RKO (cell line): ENCODE measurements around the gene KRTAP9-8.
"Not testable (repeated sequence)": the region's sequence is repeated elsewhere in the genome, so short reads cannot be mapped to it uniquely, and the experiment has no call there.

ENCODE experiments used
- DNase-seq: peaks from one replicate; pipeline ENCODE4 v3.0.0-alpha.2; 2016; ENCODE audit warnings: low spot score

KRTAP9-8 gene

GRCh38 chr17:41237949-41238437 lies at the start of gene KRTAP9-8:
KRTAP9-8 (plus strand) TSS chr17:41237999; CDS start chr17:41238052, 53 bp downstream.
- DNase-seq, result not testable (repeated sequence)

GRCh38 chr17:41189837-41190318 lies 47.9 kb upstream of the KRTAP9-8 start, which contains the start of gene KRTAP9-1:
KRTAP9-1 (plus strand) TSS chr17:41189887; CDS start chr17:41189887, 0 bp downstream.
- DNase-seq, result not testable (repeated sequence)

GRCh38 chr17:41190328-41190727 lies 47.5 kb upstream of the KRTAP9-8 start:
- no peak for DNase-seq

GRCh38 chr17:41196068-41196467 lies 41.7 kb upstream of the KRTAP9-8 start:
- DNase-seq, result no peak

GRCh38 chr17:41199421-41200078 lies 38.2 kb upstream of the KRTAP9-8 start:
- DNase-seq, result no peak

GRCh38 chr17:41211845-41212466 lies 25.8 kb upstream of the KRTAP9-8 start:
- peak; percentile 4 for DNase-seq

- DNase-seq, result no peak
Measured at GRCh38 chr17:41212524-41213169, 25.2 kb upstream of the KRTAP9-8 start.

- no peak for DNase-seq
Measured at GRCh38 chr17:41215681-41216080, 22.1 kb upstream of the KRTAP9-8 start.

- DNase-seq, result no peak
Measured at GRCh38 chr17:41223821-41224220, 14.0 kb upstream of the KRTAP9-8 start.

GRCh38 chr17:41226051-41226450 lies 11.7 kb upstream of the KRTAP9-8 start:
- no peak for DNase-seq

GRCh38 chr17:41226598-41227095 lies 11.2 kb upstream of the KRTAP9-8 start, which contains the start of gene KRTAP9-2:
KRTAP9-2 (plus strand) TSS chr17:41226648; CDS start chr17:41226655, 7 bp downstream.
- not testable (repeated sequence) for DNase-seq

GRCh38 chr17:41230094-41230493 lies 7.7 kb upstream of the KRTAP9-8 start:
- DNase-seq, result no peak

GRCh38 chr17:41231731-41232130 lies 6.1 kb upstream of the KRTAP9-8 start:
- DNase-seq, result no peak

- DNase-seq, result not testable (repeated sequence)
Measured at GRCh38 chr17:41232399-41233105, 5.2 kb upstream of the KRTAP9-8 start, which contains the start of gene KRTAP9-3. KRTAP9-3 (plus strand) TSS chr17:41232449; CDS start chr17:41232502, 53 bp downstream.

GRCh38 chr17:41237116-41237515 lies 683 bp upstream of the KRTAP9-8 start:
- DNase-seq, result not testable (repeated sequence)

GRCh38 chr17:41246995-41247787 lies 9.4 kb downstream of the KRTAP9-8 start:
- DNase-seq, result not testable (repeated sequence)

GRCh38 chr17:41249637-41250240 lies 11.9 kb downstream of the KRTAP9-8 start, which contains the start of gene KRTAP9-4:
KRTAP9-4 (plus strand) TSS chr17:41249687; CDS start chr17:41249721, 34 bp downstream.
- DNase-seq, result not testable (repeated sequence)

- DNase-seq, result no peak
Measured at GRCh38 chr17:41251261-41251660, 13.5 kb downstream of the KRTAP9-8 start.

- DNase-seq, result no peak
Measured at GRCh38 chr17:41254861-41255260, 17.1 kb downstream of the KRTAP9-8 start.
